Thyroid gland (tissue), 4 donors: ENCODE results near the gene KLHL11. TPM values are rescaled to one million over a fixed set of nuclear protein-coding genes. Genes with fewer than 3 reads are reported as not detected.

ENCODE experiments used
- DNase-seq, 2 donors: peaks; one replicate each; pipeline ENCODE4 v3.0.0-alpha.2; 2019
- H3K27ac ChIP-seq, 3 donors: fragments of 200-600 bp; sonication (generic); 1 replicate in 2 of 3; 2 replicates in 1 of 3; pipeline ENCODE4 v1.5.1; 2016 to 2019; ENCODE audit warnings: mild to moderate bottlenecking in 1 of 3, moderate library complexity in 1 of 3
- H3K27me3 ChIP-seq: fragments of 200-600 bp; sonication (generic); one replicate; pipeline ENCODE4 v1.5.1; 2019
- H3K36me3 ChIP-seq, 2 donors: fragments of 200-600 bp; sonication (generic); one replicate each; pipeline ENCODE4 v1.5.1; 2016 to 2019
- H3K4me1 ChIP-seq, 2 donors: fragments of 200-600 bp; sonication (generic); one replicate each; pipeline ENCODE4 v1.5.1; 2017 to 2019
- H3K4me3 ChIP-seq, 3 donors: fragments of 200-600 bp; sonication (generic); replicated peaks in 1 of 3; 1 replicate in 2 of 3; 2 replicates in 1 of 3; pipeline ENCODE4 v1.5.1; 2016; ENCODE audit warnings: mild to moderate bottlenecking in 1 of 3
- H3K9me3 ChIP-seq: fragments of 200-600 bp; sonication (generic); one replicate; pipeline ENCODE4 v1.5.1; 2017
- CTCF ChIP-seq, 6 experiments: fragments of 200-600 bp in 3 of 6; fragments of 450-650 bp in 3 of 6; sonication (generic) in 3 of 6; IDR thresholded peaks; one replicate each; pipeline ENCODE4 v1.5.1; 2016 to 2019; ENCODE audit warnings: antibody characterized with exemption in 6 of 6, mild to moderate bottlenecking in 2 of 6, inconsistent platforms in 1 of 6, moderate library complexity in 1 of 6
- POLR2A ChIP-seq, 2 donors: fragments of 450-650 bp; IDR thresholded peaks; one replicate each; pipeline ENCODE4 v1.6.1; 2017; ENCODE audit warnings: antibody characterized with exemption in 2 of 2, mild to moderate bottlenecking in 2 of 2, moderate library complexity in 1 of 2
- WGBS, 2 donors: methylation state at CpG; one replicate each; pipeline ENCODE4 v1.1.5; 2017; 5-methylcytosine and 5-hydroxymethylcytosine counted together
- intact Hi-C: fragments of 100-400 bp; cut with DNase I; formaldehyde crosslinking; loops from one replicate; pipeline ENCODE4 v1.15.1; 2023
- total RNA-seq, 4 donors: library from RNA; depleted of rRNA; stranded (reverse); fragments of >200 nt; gene quantifications; one replicate each; pipeline ENCODE4 v1.2.3, GENCODE V29; 2016

KLHL11 gene
- total RNA-seq, 4 donors from 2014 or later: 46.0 to 60.7 (median 46.9) TPM

- Histone ChIP-seq H3K36me3 (no peaks in the 10 kb centered on the region), H3K27ac (peak within 1 kb of the TSS; percentile 36 to 80 (median 58)), H3K27me3 (no peaks in the 10 kb centered on the region), H3K4me3 (peak within 1 kb of the TSS; percentile 51 to 79 (median 64)), H3K9me3 (no peaks in the 10 kb centered on the region), H3K4me1 (peaks cover 18 to 37% of the 10 kb centered on the region in 2 donors)
- 3 to 7% methylated on average over 27 of the region's 35 CpGs for WGBS, 2 donors
- intact Hi-C loops: no loop called here
- TF ChIP-seq CTCF (IDR thresholded peaks at IDR 0.05): no peak
- peak; percentile 72 to 73 for DNase-seq
These were observed 52.7 kb downstream of the KLHL11 start, which contains the start of gene FKBP10 for GRCh38 chr17:41812381-41813151. TSS of gene FKBP10 (plus strand) at chr17:41813004. CDS start at chr17:41813035, 31 bp downstream.

- WGBS, 2 donors: 0 to 1% methylated on average over 5 to 19 of the region's 96 CpGs
- intact Hi-C loops: no loop called here
- Histone ChIP-seq H3K36me3 (no peaks in the 10 kb centered on the region), H3K9me3 (no peaks in the 10 kb centered on the region), H3K4me3 (peak within 1 kb of the TSS; percentile 51 to 79 (median 64)), H3K27ac (peak within 1 kb of the TSS; percentile 36 to 80 (median 58)), H3K27me3 (no peaks in the 10 kb centered on the region), H3K4me1 (peaks cover 18 to 37% of the 10 kb centered on the region in 2 donors)
- TF ChIP-seq POLR2A (IDR thresholded peaks at IDR 0.05) (peak; percentile 15 to 65), CTCF (IDR thresholded peaks at IDR 0.05) (peak; percentile 40 to 90 (median 72))
- DNase-seq: peak; percentile 85 to 86
These were observed 53.5 kb downstream of the KLHL11 start, which contains the start of gene P3H4 for GRCh38 chr17:41811549-41812380. TSS of gene P3H4 (minus strand) at chr17:41811949. CDS start at chr17:41811915, 34 bp downstream.

GRCh38 chr17:41810659-41811548 is 54.3 kb downstream of the KLHL11 start:
- H3K27me3 ChIP-seq: no peaks in the 10 kb centered on the region
- intact Hi-C loops: no loop called here
- H3K4me1 ChIP-seq: peaks cover 18 to 37% of the 10 kb centered on the region in 2 donors
- H3K9me3 ChIP-seq: no peaks in the 10 kb centered on the region
- H3K27ac ChIP-seq: peak overlapping the region in 2 of 3 donors; percentile 58 to 80
- TF ChIP-seq POLR2A (IDR thresholded peaks at IDR 0.05) (no peak), CTCF (IDR thresholded peaks at IDR 0.05) (no peak)
- peak overlapping the region; percentile 15 to 79 (median 64) for H3K4me3 ChIP-seq
- no peaks in the 10 kb centered on the region for H3K36me3 ChIP-seq
- peak; percentile 42 to 58 for DNase-seq
- 32 to 40% methylated on average over 26 to 30 of the region's 58 CpGs for WGBS, 2 donors

GRCh38 chr17:41806685-41807445 is 58.4 kb downstream of the KLHL11 start:
- H3K27me3 ChIP-seq: no peaks in the 10 kb centered on the region
- no peaks in the 10 kb centered on the region for H3K36me3 ChIP-seq
- WGBS, 2 donors: 85 to 86% methylated on average over 7 to 8 of the region's 8 CpGs
- peaks cover 12 to 18% of the 10 kb centered on the region in 2 donors for H3K4me1 ChIP-seq
- no peaks in the 10 kb centered on the region for H3K9me3 ChIP-seq
- no peak overlapping the region for H3K4me3 ChIP-seq
- intact Hi-C loops: no loop called here
- TF ChIP-seq POLR2A (IDR thresholded peaks at IDR 0.05): no peak
- no peak for TF ChIP-seq CTCF (IDR thresholded peaks at IDR 0.05)
- DNase-seq: no peak
- H3K27ac ChIP-seq: no peak overlapping the region
